ENCODE data around the gene FRYL.

FRYL gene

DNA sequence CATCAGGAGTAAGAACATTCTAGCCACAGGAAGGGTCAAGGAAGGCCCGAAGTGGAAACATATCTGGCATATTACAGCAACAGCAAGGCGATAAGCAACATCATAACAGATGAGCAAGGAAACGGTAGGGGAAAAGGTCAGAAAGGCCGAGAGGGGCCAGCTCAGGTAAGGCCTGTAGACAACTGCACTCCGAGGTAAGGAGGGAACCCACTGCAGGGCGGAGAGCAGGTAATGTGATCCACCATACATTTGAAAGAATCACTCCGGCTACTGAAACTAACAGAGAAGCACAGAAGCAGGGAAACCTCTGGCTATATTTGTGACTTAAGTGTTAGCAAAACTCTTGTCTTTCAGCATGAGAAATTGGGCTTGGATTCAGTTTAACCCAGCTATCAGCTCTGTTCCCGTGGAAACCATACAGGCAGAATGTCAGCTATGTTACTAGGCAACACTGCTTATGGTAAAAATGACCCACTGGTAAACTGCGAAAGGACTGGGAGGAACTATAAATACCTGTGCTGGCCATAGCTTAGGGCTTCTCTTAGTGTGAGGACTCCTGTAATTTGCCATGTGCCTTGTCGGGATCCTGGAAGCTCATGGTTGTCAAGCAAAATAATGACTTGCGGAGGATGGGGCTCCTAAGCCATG, 31.0 kb downstream of the FRYL start:
- TF ChIP-seq, protein P1, sequence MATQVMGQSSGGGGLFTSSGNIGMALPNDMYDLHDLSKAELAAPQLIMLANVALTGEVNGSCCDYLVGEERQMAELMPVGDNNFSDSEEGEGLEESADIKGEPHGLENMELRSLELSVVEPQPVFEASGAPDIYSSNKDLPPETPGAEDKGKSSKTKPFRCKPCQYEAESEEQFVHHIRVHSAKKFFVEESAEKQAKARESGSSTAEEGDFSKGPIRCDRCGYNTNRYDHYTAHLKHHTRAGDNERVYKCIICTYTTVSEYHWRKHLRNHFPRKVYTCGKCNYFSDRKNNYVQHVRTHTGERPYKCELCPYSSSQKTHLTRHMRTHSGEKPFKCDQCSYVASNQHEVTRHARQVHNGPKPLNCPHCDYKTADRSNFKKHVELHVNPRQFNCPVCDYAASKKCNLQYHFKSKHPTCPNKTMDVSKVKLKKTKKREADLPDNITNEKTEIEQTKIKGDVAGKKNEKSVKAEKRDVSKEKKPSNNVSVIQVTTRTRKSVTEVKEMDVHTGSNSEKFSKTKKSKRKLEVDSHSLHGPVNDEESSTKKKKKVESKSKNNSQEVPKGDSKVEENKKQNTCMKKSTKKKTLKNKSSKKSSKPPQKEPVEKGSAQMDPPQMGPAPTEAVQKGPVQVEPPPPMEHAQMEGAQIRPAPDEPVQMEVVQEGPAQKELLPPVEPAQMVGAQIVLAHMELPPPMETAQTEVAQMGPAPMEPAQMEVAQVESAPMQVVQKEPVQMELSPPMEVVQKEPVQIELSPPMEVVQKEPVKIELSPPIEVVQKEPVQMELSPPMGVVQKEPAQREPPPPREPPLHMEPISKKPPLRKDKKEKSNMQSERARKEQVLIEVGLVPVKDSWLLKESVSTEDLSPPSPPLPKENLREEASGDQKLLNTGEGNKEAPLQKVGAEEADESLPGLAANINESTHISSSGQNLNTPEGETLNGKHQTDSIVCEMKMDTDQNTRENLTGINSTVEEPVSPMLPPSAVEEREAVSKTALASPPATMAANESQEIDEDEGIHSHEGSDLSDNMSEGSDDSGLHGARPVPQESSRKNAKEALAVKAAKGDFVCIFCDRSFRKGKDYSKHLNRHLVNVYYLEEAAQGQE (IDR thresholded peaks at IDR 0.05; ENCODE audit: insufficient read depth in 1 of 2, low read depth in 2 of 2, low read length in 2 of 2), result no peak
- TF ChIP-seq TAF1 (IDR thresholded peaks at IDR 0.05; ENCODE audit: borderline replicate concordance, insufficient read depth, low read length) (no peak), FOXP2 (optimal IDR thresholded peaks at IDR 0.05; ENCODE audit: borderline replicate concordance, extremely low read depth, extremely low read length, insufficient read depth) (no peak), POLR2AphosphoS5 (IDR thresholded peaks at IDR 0.05; ENCODE audit: low read depth, low read length) (no peak), SIN3A (IDR thresholded peaks at IDR 0.05; ENCODE audit: borderline replicate concordance, insufficient read depth, low read length) (no peak)

DNA sequence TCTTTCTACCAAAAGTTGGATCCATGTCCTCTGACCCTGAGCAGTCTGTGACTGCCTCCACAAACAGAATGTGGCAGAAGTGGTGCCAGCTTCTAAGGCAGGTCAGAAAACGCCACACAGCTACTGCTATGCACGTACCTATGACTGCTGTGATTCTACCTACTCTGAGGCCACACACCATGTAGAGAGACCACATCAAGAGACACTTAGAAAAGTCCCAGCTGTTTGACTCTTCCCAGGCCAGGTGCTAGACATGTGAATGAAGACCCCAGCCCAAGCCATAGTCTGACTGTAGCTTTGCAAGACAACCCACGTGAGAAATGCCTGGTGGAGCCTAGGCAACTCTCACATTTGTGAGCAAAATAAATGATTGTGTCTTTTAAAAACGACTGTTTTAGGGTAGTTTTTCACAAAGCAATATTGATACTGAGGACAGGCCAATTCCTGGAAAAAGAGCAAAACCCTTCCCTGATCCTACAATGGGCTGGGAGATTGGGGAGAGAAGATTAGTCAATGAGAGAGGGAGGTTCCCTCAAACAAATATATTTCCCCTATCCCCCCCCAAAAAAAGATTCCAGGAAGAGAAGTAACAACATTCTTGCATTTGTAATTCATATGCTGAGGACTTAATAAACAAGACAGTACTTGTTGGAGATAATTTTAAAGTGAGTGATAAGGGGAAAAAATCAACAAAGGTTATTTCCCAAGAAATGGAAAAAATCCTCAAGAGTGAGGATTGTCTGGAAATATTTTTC, 33.3 kb downstream of the FRYL start:
- TF ChIP-seq TAF1 (IDR thresholded peaks at IDR 0.05; ENCODE audit: borderline replicate concordance, insufficient read depth, low read length) (no peak), SIN3A (IDR thresholded peaks at IDR 0.05; ENCODE audit: borderline replicate concordance, insufficient read depth, low read length) (no peak), POLR2AphosphoS5 (IDR thresholded peaks at IDR 0.05; ENCODE audit: low read depth, low read length) (no peak), FOXP2 (optimal IDR thresholded peaks at IDR 0.05; ENCODE audit: borderline replicate concordance, extremely low read depth, extremely low read length, insufficient read depth) (no peak)
- TF ChIP-seq, protein P1 (IDR thresholded peaks at IDR 0.05; ENCODE audit: insufficient read depth in 1 of 2, low read depth in 2 of 2, low read length in 2 of 2), result no peak

DNA sequence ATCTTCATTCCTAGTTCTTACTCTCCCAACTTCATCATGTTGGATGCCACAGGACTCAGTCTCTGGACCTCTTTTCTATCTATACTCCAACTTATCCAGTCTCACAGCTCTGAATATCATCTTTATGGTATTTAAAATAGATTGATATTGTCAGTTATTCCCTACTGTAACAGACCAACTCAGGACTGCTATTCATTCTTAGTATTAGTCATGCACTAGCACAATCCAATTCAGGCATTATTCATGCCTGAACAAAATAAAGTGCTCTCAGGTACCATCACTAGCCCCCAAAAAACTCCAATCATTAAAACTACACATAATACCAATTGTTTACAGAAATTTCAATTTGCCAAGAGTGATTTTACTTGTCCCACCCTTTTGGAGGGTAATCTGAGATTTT, 37.7 kb downstream of the FRYL start:
- TF ChIP-seq POLR2AphosphoS5 (IDR thresholded peaks at IDR 0.05; ENCODE audit: low read depth, low read length) (no peak), SIN3A (IDR thresholded peaks at IDR 0.05; ENCODE audit: borderline replicate concordance, insufficient read depth, low read length) (no peak)
- TF ChIP-seq, protein P1 (IDR thresholded peaks at IDR 0.05; ENCODE audit: insufficient read depth in 1 of 2, low read depth in 2 of 2, low read length in 2 of 2), result no peak

DNA sequence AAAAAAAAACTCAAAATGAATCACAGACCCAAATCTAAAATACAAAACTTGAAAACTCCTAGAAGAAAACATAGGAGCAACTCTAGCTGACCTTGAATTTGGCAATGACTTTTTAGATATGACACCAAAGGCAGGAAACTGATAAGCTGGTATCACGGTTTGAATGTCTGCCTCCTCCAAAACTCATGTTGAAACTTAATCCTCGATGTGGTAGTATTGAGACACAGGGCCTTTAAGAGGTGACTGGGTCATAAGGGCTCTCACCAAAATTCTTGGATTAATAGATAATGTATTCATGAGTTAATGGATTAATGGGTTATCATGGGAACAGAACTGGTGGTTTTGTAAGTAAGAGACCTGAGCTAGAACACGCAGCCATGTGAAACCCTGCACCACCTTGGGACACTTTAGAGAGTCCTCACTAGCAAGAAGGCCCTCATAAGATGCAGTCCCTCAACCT, 40.5 kb downstream of the FRYL start:
- TF ChIP-seq TAF1 (IDR thresholded peaks at IDR 0.05; ENCODE audit: borderline replicate concordance, insufficient read depth, low read length) (no peak), POLR2AphosphoS5 (IDR thresholded peaks at IDR 0.05; ENCODE audit: low read depth, low read length) (no peak), FOXP2 (optimal IDR thresholded peaks at IDR 0.05; ENCODE audit: borderline replicate concordance, extremely low read depth, extremely low read length, insufficient read depth) (no peak), SIN3A (IDR thresholded peaks at IDR 0.05; ENCODE audit: borderline replicate concordance, insufficient read depth, low read length) (no peak)
- TF ChIP-seq, protein P1 (IDR thresholded peaks at IDR 0.05; ENCODE audit: insufficient read depth in 1 of 2, low read depth in 2 of 2, low read length in 2 of 2), result no peak
